Measurements from ENCODE around the gene EFCAB13.

EFCAB13 gene

DNA sequence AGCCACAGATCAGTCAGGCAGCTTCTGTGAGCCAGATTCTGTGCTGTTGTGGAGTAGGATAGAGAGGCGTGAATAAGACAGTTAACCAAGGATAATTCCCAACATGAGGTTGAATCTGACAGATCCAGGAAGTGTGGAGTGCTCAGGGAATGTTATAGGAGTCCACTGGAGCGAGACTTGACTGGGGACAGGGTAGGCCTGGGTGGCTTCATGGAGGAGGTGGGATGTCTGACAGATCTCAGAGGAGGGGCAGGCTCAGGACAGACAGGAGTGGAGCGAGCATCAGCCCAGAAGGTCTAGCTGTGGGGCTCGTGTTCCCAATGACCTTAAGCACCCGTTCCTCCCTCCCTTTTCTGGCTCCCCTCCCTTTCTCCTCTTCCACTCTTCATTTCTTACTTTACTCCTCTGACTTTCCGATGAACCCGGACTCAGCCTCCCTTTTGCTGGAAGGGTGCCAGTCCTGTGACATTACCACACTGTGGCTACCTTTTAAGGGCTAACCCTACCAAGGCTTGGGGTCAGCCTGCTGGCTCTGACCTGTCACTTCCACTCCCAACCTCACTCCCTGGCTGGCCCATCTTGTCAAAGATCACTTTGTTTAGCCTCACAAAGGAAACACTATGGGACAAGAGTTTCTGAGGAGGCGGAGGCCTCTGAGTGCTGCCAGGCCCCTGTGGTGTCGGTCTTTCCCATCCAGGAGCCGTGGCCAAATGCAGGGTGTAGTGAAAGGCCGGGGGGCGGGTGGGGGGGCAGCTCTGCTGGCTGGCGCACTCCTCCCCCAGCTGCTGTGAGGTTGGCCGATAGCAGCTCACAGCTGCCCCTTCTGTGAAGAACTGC is 28.5 kb upstream of the EFCAB13 start:
- no peak for DNase-seq

DNA sequence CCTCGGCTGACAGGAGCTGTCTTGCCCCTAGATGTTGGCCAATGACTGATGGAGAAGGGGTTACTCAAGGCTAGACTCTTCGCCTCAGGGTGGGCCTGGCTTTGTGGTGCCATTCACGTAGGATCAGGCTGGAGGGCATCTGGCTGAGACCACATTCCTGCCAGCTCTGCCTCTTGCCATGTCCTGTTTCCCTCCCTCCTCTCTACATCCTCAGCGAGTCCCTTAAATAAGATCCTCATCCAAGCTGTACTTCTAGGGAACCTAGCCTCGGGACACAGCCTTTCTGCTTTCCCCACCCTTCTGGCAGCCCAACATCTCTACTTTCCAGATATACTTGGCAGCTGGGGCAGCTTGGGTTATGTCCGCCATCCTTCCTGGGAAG is 27.9 kb upstream of the EFCAB13 start:
- DNase-seq: no peak

DNA sequence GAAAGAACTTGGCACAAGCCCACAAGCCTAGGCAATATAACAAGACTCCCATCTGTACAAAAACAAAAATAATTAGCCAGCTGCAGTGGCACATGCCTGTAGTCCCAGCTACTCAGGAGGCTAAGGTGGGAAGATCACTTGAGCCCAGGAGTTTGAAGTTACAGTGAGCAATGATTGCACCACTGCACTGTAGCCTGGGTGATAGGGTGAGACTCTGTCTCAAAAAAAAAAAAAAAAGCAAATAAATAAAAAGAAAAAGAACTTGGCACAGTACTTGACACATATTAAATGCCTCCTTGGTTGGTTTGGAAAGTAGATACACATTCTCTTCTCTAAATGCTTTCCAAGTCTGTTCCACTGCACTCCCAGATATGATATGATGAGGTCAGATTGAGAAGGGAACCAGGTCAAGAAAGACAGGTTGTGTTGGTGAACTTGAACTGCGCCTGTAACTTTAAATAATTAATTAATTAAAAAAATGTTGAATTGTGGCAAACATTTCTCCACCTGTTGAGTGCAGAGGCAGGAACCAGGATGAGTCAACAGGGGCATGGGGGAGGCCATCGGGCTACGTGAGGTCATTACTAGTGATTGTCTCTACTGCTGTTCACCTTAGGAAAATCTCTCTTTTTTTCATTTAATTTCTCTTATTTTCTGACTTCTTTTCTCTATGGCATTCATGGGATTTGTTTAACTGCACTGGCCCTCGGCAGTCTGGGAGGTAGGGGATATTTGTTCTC is 25.9 kb upstream of the EFCAB13 start:
- DNase-seq: no peak

DNA sequence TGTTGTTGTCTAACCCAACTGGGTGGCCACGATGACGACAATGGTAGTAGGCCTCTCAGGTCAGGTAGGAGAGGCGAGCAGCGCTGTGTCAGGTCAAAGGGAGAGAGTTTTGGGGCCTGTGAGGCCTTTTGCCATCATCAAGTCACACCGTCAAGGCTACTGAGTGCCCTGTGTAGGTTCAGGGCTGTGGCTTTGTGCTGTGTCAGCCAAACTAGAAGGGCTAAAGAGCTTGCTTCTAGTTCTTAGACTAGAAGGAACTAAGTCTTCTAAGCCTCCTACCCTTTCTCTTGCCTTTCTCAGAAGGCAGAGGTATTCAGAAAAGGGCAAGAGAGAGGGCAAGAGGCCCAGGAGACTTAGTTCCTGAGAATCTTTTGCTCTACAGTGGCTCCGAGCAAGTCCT is 25.0 kb upstream of the EFCAB13 start:
- no peak for DNase-seq

DNA sequence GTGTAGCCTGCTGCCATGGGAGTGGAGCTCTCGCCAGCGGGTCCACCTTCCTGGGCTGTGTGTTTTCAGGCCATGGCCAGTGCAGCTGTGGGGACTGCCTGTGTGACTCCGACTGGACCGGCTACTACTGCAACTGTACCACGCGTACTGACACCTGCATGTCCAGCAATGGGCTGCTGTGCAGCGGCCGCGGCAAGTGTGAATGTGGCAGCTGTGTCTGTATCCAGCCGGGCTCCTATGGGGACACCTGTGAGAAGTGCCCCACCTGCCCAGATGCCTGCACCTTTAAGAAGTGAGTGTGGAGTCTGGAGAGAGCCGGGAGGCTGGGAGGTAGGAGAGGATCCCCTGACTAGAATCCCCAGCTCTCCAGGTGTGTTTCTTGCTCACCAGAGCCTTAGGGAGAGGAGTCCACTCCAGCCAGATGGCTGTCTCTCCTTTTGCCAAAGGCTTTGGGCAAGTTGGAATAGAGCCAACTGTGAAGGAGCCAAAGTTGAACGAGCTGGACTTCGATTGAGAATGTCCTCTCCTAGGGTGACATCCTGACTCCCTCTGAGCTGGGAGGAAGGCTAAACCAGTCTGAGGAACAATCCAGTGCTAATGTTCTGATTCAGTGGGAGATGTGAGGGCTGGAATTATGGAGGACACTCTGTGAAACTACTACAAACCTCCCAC is 24.4 kb upstream of the EFCAB13 start:
- no peak for DNase-seq

DNA sequence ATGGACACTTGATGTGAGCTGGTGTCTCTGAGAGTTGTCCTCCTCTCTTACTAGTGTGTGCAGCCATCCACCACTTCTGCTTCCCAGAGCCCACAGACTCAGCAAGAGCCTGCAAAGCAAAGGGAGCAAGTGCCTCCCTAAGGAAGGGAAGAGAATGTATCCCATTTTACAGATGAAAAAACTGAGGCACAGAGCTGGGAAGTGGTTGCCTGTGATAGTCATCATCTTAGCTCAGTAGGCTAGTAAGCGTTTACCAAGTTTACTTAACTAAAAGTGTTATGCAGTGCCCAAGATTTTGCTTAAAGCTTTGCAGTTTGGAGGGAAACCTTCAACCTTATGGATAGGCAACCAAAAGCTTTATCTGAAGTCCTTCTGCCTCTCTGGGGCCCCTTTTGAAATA is 23.0 kb upstream of the EFCAB13 start:
- no peak for DNase-seq

DNA sequence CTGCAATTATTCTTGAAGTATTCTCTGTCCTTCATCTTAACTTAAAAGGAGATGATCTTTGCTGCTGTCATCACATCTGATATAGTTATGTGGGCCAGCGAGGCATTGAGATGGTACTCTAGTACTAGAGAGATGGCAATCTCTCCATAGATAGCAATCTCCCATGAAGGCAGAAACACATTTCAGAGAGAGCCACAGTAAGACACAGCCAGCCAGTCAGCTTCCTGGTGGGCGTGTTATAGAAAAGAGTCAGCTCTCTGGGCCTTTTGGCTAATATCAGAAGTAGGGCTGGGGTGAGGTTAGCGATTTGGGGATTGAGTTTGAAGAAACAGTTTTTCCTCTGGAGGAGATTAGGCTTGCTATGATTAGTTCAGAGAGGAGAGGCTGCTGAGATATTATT is 22.6 kb upstream of the EFCAB13 start:
- peak; percentile 74 for DNase-seq

DNA sequence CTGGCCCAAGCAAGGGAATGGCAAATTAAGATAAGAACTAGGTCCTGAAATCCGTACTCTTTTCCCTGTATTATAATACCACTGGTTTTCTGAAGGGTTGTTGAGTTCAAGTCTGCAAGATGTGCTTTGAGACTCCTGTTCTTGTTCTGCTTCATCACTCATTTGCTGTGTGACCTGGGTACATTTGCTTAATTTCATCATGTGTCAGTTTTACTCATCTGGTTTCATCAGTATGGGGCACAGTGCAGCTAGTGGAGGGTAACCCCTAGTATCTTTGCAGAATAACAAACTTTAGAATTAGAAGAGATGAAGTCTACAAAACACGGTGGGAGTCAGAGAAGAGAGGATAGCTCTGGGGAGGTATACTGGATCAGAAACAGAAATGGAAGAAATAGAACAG is 21.9 kb upstream of the EFCAB13 start:
- DNase-seq: peak; percentile 31

DNA sequence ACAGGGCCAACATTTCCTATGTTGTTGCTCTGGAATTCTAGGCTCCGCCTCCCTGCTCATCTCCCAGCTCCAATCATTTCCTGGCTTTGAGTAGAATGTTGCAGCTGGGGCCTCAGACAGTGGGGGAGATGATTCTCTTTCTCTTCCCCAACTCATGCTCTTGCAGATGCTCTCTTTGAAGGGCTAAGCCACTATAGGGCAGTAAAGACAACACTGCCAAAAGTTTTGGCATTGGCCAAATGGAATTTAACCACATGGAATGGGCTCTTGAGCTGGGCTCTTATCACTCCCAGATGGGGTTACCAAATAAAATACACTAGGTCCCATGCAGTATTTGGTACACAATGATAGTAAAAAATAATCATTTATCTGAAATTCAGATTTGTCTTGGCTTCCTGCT is 19.6 kb upstream of the EFCAB13 start:
- no peak for DNase-seq

DNA sequence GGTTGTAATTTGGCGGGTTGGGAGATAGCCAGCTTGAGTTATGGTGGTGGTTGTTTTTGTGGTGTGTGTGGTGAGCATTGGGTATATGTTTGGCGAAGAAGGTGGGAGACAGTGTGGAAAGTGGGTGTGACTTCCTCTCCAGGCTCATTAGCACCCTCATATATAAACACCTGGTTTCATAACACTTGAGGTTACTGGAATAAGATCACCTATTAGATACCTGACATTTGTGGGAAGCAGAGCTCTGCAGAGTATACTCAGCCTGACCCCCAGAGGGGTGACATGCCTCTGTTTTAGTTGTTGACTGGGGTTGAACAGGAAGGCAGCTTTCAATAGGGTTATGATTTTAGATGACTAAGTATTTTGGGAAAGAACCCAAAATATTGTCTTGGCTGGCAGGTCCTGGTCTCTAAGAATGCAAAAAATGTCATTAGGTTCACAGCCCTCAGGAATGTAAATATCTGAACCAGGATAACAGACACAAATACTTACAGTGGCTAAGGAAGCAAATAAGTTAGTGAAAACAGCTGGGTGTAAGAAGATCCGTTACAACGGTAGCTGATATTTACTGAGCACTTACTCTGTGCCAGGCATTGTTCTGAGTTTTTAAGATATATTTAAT is 18.3 kb upstream of the EFCAB13 start:
- no peak for DNase-seq

DNA sequence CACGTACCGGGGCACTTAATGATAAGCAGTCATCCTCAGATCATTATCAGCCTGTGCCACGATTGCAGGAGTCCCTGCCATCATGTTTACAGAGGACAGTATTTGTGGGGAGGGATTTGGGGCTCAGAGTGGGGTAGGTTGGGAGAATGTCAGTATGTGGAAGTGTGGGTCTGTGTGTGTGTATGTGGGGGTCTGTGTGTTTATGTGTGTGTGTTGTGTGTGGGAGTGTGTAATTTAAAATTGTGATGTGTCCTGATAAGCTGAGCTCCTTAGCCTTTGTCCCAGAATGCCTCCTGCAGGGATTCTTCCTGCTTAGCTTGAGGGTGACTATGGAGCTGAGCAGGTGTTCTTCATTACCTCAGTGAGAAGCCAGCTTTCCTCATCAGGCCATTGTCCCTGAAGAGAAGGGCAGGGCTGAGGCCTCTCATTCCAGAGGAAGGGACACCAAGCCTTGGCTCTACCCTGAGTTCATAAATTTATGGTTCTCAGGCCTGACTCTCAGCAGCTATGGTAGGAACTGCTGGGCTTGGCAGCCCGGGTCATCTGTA is 13.5 kb upstream of the EFCAB13 start:
- DNase-seq: no peak

DNA sequence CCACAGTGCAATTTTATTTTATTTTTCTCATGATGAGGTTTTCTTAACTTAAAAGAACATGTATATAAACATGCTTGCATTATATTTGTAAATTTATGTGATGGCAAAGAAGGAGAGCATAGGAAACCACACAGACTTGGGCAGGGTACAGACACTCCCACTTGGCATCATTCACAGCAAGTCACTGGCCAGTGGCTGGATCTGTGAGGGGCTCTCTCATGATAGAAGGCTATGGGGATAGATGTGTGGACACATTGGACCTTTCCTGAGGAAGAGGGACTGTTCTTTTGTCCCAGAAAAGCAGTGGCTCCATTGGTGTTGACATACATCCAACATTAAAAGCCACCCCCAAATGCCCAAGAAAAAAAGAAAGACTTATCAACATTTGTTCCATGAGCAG is 12.3 kb upstream of the EFCAB13 start:
- DNase-seq: no peak

DNA sequence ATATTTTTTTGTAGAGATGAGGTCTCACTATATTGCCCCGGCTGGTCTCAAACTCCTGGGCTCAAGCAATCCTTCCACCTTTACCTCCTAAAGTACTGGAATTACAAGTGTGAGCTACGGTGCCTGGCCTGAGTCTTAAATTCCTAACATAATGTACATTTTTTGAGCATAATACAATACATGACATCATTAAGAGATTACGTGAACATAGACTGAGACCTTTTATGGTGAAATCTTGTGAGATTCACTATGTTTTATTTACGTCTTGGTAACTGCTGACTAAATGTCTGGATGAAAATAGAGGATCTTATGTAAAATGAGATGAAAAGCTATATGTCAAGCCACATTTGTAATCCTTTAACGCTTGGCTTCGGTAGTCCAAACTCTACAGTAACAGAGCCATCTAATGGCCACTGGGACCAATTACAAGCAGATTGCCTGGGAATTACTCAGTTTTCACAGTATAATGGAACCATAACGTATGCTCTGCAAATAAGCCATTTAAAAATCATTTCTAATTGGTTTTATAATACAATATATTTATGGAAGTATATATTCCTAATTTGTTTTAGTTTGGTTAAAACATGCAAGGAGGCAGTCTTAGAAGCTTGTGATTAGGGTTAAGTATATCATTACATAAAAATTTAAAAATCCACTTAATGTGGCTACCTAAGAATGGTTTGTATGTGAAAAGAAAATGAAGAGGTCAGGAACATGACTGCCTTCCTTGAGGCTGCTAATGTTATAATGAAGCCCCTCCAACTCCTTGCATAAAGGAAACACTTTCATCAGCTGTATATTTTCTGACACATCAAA is 8.1 kb upstream of the EFCAB13 start:
- peak; percentile 68 for DNase-seq

DNA sequence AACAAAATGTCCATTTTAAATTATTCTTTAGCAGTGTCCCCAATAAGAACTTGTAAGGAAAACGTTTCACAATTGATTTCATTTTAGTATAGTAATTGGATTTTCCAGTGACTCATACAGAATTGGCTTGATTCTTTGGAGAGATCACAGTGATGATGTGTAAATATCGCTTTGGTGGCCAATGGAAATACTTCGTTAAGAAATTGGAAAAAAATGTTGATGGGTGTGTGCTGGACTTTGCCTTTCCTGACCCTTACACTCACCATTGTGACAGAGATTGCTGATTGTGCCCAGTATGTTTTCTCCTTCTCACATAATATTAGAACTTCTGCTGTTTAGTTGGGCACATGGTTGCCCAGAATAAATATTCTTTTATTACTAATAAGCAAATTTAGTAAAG is 7.4 kb upstream of the EFCAB13 start:
- DNase-seq: no peak

DNA sequence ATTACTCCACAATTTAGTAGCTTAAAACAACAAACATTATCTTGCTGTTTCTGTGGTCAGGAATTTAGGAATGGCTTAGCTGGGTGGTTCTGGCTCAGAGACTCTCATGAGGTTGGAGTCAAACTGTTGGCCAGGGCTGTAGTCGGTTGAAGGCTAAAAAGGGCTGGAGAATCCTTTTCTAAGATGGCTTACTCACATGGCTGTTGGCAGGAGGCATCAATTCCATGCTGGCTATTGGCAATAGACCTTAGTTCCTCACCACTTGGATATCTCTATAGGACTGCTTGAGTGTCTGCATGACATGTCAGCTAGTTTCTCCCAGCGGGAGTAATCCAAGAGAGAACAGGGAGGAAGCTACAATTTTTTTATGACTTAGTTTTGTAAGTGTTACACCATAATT is 6.6 kb upstream of the EFCAB13 start:
- DNase-seq: no peak

DNA sequence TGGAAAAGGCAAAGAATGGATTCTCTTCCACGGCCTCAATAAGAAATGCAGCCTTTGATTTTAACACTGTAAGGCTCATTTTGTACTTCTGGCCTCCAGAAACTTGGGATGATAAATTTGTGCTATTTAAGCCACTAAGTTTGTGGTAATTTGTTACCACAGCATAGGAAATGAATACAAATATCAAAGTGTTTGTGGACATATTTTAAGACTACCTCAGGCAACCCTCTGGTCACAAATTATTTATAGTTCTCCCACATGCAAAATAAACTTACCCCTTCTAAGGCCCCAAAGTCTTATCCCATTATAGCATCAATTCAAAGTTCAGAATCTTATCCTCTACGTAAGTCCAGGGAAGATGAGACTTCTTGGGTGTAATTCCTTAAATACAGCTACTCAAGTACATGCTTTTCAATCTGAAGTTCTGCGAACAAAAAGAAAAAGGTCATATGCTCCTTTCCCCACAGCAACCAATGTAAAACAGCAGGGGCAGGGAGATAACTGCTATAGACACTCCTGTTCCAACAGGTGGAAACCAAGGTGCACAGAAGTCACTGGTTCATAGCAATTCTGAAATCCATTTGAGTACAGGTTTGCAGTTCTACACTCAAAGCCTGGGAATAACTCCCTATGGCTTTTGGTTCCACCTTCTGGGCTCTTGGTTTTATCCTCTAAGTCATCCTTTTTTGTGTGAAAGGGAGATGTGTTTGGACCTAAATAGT is 5.4 kb upstream of the EFCAB13 start:
- DNase-seq: no peak

DNA sequence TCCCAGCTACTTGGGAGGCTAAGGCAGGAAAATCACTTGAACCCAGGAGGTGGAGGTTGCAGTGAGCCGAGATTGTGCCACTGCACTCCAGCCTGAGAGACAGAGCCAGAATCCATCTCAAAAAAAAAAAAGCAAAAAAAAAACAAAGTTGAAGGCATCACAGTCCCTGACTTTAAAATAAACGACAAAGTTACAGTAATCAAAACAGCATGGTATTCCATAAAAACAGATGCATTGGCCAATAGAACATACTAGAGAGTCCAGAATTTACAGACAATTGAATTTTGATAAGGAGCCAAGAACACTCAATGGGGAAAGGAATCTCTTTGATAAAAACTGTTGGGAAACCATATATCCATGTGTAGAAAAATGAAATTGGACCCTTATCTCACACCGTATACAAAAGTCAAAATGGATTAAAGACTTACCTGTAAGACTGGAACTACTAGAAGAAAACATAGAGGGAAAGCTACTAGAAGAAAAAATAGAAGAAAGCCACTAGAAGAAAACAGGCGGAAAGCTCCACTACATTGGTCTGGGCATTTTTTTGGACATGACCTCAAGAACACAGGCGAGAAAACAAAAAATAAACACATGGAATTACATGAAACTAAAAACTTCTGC is 2.8 kb upstream of the EFCAB13 start:
- no peak for DNase-seq

DNA sequence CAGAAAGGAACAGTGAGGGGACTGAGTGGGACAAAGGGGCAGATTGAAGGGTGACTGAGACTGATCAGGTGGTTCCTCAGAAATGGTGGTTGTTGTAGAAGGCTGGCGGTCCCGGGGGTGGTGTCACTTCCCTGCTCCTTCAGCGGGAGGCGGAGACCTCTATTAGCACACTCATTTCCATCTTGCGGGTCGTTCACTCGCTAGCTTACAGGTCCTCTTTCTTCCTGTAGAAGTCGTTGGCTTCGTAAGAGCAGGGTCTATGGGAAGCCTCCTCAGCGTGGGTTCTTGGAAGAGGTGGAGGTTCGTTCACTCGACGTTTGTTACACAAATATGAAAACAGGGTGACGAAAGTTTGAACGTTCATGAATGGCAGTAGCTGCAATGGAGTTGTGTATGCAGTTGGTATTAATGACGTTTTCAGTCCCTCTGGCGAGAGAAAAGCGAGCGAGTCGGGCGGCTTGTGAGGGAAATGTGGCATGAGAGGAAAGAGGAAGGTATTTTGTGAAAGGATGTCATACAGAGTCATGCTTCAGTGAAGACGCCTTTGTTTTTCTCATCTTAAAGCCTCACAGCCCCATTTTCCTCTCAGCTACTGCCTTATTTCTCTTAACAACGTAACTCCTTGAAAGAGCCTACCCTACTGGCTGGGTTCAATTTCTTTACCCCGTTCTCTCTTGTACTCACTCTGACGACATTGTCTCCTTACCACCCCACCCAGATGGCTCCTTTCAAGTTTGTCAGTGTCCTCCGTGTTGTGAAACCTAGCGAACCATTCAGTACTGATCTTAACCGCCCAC is 667 bp downstream of the EFCAB13 start:
- DNase-seq: peak; percentile 29

DNA sequence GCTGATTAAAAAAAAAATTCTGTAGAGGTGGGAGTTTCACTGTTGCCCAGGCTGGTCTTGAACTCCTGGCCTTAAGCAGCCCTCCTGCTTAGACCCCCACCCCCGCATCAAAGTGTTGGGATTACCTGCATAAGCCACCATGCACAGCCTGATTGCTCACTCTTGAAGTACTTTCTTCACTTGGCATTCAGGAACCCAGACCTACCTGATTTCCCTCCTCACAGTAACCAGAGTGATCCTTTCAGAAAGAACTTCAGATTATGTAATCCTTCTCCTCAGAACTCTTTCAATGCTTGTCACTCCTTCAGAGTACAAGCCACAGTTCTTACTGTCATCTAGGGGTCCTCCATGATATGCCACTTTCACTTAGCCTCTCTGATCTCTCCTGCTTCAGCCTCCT is 1.4 kb downstream of the EFCAB13 start:
- no peak for DNase-seq

DNA sequence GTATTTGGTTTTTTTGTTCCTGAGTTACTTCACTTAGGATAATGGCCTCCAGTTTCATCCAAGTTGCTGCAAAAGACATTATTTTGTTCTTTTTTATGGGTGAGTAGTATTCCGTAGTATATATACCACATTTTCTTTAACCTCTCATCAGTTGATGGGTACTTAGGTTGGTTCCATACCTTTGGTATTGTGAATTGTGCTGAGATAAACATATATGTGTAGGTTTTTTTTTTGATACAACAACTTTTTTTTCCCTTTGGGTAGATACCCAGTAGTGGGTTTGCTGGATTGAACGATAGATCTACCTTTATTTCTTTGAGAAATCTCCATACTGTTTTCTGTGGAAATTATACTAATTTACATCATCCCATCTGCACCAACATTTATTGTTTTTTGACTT is 6.8 kb downstream of the EFCAB13 start:
- no peak for DNase-seq

Measured in activated CD4-positive, alpha-beta T cell treated with anti-CD3 and anti-CD28 coated beads, Interleukin-2, amount 50 U/mL, for 16 hours (primary cell).